MCF 10A (cell line): ENCODE measurements around the gene ASB2. TPM values are rescaled to one million over a fixed set of nuclear protein-coding genes. Genes with fewer than 3 reads are reported as not detected.

Source experiments
- BruUV-seq: library from RNA; stranded (reverse); fragments of 400-500 nt; replicated peaks from 2 replicates; lab custom pipeline; 2021; lab: Mats Ljungman, UMichigan
- CTCF ChIA-PET: fragments of 300-600 bp; sonication (Branson Sonifier 250); formaldehyde crosslinking; extraction: SDS; loops from one replicate; lab custom pipeline; 2021; ENCODE audit warnings: antibody characterized with exemption, inconsistent platforms; lab: Yijun Ruan, JAX
- POLR2A ChIA-PET: fragments of 300-600, 350-650 bp; sonication (Branson Sonifier 250); formaldehyde crosslinking; extraction: SDS; loops from one replicate; lab custom pipeline; 2020; ENCODE audit warnings: antibody characterized with exemption, inconsistent platforms; lab: Yijun Ruan, JAX
- DNase-seq: peaks from one replicate; pipeline ENCODE4 v3.0.0-alpha.2; 2018; ENCODE audit not compliant: unreplicated experiment
- H3K27ac Mint-ChIP-seq: one replicate; pipeline ENCODE4 v1.8.0; 2022; ENCODE audit warnings: mild to moderate bottlenecking, low read depth, mixed read lengths; ENCODE audit not compliant: unreplicated experiment
- H3K27me3 Mint-ChIP-seq: one replicate; pipeline ENCODE4 v1.8.0; 2022; ENCODE audit warnings: mixed read lengths; ENCODE audit not compliant: insufficient read depth, unreplicated experiment
- H3K36me3 Mint-ChIP-seq: one replicate; pipeline ENCODE4 v1.8.0; 2022; ENCODE audit warnings: mild to moderate bottlenecking, moderate library complexity, mixed read lengths; ENCODE audit not compliant: insufficient read depth, unreplicated experiment
- H3K4me1 Mint-ChIP-seq: one replicate; pipeline ENCODE4 v1.8.0; 2022; ENCODE audit warnings: mixed read lengths; ENCODE audit not compliant: insufficient read depth, unreplicated experiment
- H3K4me3 Mint-ChIP-seq: one replicate; pipeline ENCODE4 v1.8.0; 2022; ENCODE audit warnings: mild to moderate bottlenecking, moderate library complexity, mixed read lengths; ENCODE audit not compliant: unreplicated experiment
- H3K9me3 Mint-ChIP-seq: one replicate; pipeline ENCODE4 v1.8.0; 2022; ENCODE audit warnings: mixed read lengths; ENCODE audit not compliant: unreplicated experiment
- CTCF ChIP-seq: fragments of 200-600 bp; IDR thresholded peaks from one replicate; pipeline ENCODE4 v1.8.0; 2022; ENCODE audit warnings: antibody characterized with exemption, mild to moderate bottlenecking; ENCODE audit not compliant: unreplicated experiment
- intact Hi-C: fragments of 100-400 bp; cut with micrococcal nuclease; formaldehyde crosslinking; loops from 2 replicates; pipeline ENCODE4 v1.14.1; 2022
- total RNA-seq: library from RNA; stranded (reverse); gene quantifications from 2 replicates; pipeline ENCODE4 v1.2.3, GENCODE V29; 2022

Gene ASB2
- total RNA-seq, 1 experiment from 2014 or later = not detected

GRCh38 chr14:93912782-93913181 is 63.6 kb downstream of the ASB2 start:
- CTCF ChIA-PET = interaction anchor here (1.0 to 1.4 kb wide), 2 partner anchors 13 to 20 kb away, joined by 3 to 5 read pairs; no protein-coding TSS in a partner anchor
- H3K27ac Mint-ChIP-seq = no peak overlapping the region
- intact Hi-C loops = no loop called here
- POLR2A ChIA-PET = interaction anchor here (1.0 kb wide), 1 partner anchor 43 kb away, joined by 3 read pairs; no protein-coding TSS in a partner anchor
- H3K27me3 Mint-ChIP-seq = peaks cover 12% of the 10 kb centered on the region
- no peaks in the 10 kb centered on the region for H3K36me3 Mint-ChIP-seq
- no TSS peak for BruUV-seq
- peaks cover 7% of the 10 kb centered on the region for H3K9me3 Mint-ChIP-seq
- H3K4me1 Mint-ChIP-seq = no peaks in the 10 kb centered on the region
- TF ChIP-seq CTCF = no peak
- no peak for DNase-seq
- no peak overlapping the region for H3K4me3 Mint-ChIP-seq

- ChIA-PET POLR2A (interaction anchor here (1.0 kb wide), 1 partner anchor 43 kb away, joined by 3 read pairs; no protein-coding TSS in a partner anchor), CTCF (interaction anchor here (1.4 kb wide), 1 partner anchor 19 kb away, joined by 5 read pairs; no protein-coding TSS in a partner anchor)
- peaks cover 12% of the 10 kb centered on the region for H3K27me3 Mint-ChIP-seq
- H3K4me3 Mint-ChIP-seq = no peak overlapping the region
- H3K36me3 Mint-ChIP-seq = no peaks in the 10 kb centered on the region
- no peak for TF ChIP-seq CTCF
- H3K9me3 Mint-ChIP-seq = peaks cover 7% of the 10 kb centered on the region
- no peaks in the 10 kb centered on the region for H3K4me1 Mint-ChIP-seq
- H3K27ac Mint-ChIP-seq = no peak overlapping the region
- no TSS peak for BruUV-seq
- intact Hi-C loops = no loop called here
- no peak for DNase-seq
These were observed 64.3 kb downstream of the ASB2 start for GRCh38 chr14:93911975-93912615.

DNA sequence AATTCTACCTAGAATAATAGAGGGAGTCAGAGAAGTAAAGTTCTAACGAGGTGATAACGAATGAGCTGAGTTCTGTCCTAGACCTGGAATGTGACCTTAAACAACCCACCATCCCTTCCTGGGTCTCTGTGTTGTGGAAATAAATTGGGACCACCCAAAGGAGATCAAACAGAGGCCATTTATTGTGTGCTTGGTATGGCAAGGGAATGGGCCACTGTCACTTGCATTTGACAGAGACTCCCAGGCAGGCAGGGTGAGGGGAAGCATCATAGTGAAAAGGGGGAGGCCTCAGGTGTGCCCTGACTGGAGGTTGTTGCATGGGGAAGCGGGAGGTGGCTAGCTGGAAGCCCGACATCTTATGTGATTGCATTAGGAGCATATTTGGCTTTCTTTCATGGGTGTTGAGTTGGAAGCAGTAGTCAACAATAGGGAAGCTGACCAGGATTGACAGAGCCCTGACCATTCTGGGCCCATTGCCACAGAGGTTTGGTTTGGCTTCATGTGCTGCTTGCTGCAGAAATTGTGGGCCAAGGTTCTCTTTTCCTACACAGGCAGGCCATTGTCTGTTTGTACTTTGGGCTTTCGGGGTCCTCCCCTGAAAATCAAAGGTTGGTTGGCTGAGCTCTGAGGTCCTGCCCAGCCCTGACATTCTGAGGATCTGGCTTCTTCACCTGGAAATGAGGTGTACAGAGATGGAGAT is 66.8 kb downstream of the ASB2 start:
- H3K27me3 Mint-ChIP-seq = peaks cover 25% of the 10 kb centered on the region
- H3K9me3 Mint-ChIP-seq = peaks cover 7% of the 10 kb centered on the region
- no peak overlapping the region for H3K4me3 Mint-ChIP-seq
- no peak for TF ChIP-seq CTCF
- intact Hi-C loops = no loop called here
- H3K27ac Mint-ChIP-seq = no peak overlapping the region
- no peaks in the 10 kb centered on the region for H3K4me1 Mint-ChIP-seq
- no peaks in the 10 kb centered on the region for H3K36me3 Mint-ChIP-seq
- DNase-seq = no peak
- no TSS peak for BruUV-seq
- POLR2A ChIA-PET = no interaction called here
- CTCF ChIA-PET = interaction anchor here (0.7 to 2.3 kb wide), 6 partner anchors 15 to 255 kb away, joined by 3 to 11 read pairs (median 4); no protein-coding TSS in a partner anchor
